ENCODE data around the gene C8B. TPM values are rescaled to one million over a fixed set of nuclear protein-coding genes. Genes with fewer than 3 reads are reported as not detected.

Gene C8B
- total RNA-seq, 1 experiment from 2014 or later: not detected

DNA sequence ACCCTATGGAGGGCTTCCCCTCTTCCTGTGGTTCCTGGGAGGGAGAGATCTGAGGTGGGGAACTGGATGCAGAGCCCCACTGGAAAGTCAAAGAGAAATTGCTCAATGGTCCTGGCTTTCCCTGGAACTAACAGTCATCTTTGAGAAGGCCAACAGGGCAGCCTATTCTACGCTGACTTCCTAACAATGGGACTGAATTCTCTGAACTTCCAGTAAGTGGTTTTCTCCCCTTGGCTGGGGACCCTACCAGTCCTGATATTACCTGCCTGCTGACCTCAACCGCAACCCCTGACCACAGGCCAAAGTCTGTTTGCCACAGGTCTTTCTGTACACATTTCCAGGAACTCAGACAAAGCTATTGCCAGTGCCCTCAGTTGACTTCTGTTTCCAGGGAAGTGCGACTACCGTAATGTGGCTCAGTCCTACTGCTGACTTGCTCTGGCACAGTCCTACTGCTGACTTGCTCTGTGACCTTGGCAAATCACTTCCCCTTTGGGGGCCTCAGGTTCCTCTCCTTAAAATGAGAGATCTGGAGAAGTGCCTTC is 55.3 kb downstream of the C8B start:
- no peak overlapping the region for H2BK5ac ChIP-seq (ENCODE audit: insufficient read length, low read length)
- H3K23me2 ChIP-seq (ENCODE audit: insufficient read length, low read depth, low read length, poor library complexity, severe bottlenecking): peaks cover 3% of the 10 kb centered on the region
- DNase-seq: no peak
- no peak overlapping the region for H4K8ac ChIP-seq (replicated peaks; ENCODE audit: insufficient read length, low read depth, low read length)
- no peak overlapping the region for H4K91ac ChIP-seq (ENCODE audit: insufficient read length, low read depth, low read length)
- H3K79me1 ChIP-seq (ENCODE audit: insufficient read depth, low read depth, low read length, poor library complexity, severe bottlenecking): no peaks in the 10 kb centered on the region
- no peak overlapping the region for H2BK15ac ChIP-seq (ENCODE audit: low read depth, low read length)
- H3K27me3 Mint-ChIP-seq (ENCODE audit: low read depth): peaks cover 7% of the 10 kb centered on the region
- H3K9me3 Mint-ChIP-seq: no peaks in the 10 kb centered on the region; a peak in 1 of 5 replicates
- H4K5ac ChIP-seq (ENCODE audit: insufficient read length, low read depth, low read length): no peak overlapping the region
- H3K27me3 ChIP-seq (ENCODE audit: insufficient read depth, low read length): no peaks in the 10 kb centered on the region
- no peaks in the 10 kb centered on the region for H3K36me3 Mint-ChIP-seq (ENCODE audit: insufficient read depth in 1 of 3, low read depth in 3 of 3)
- no peak overlapping the region for H2BK120ac ChIP-seq (ENCODE audit: low read depth, low read length, poor library complexity, severe bottlenecking)
- no peak overlapping the region for H2BK20ac ChIP-seq (ENCODE audit: low read depth, low read length, poor library complexity, severe bottlenecking)
- H2AFZ ChIP-seq (ENCODE audit: low read length): no peak overlapping the region
- H3K27ac ChIP-seq (ENCODE audit: insufficient read length, low read depth, low read length): no peak overlapping the region
- no peak overlapping the region for H3K4ac ChIP-seq (ENCODE audit: low read depth, low read length)
- H3K9me3 ChIP-seq (ENCODE audit: control insufficient read depth, low read depth, low read length): no peaks in the 10 kb centered on the region
- no peak overlapping the region for H3K27ac Mint-ChIP-seq
- H3T11ph ChIP-seq (ENCODE audit: low read length): no peak overlapping the region
- no peak overlapping the region for H3K9ac ChIP-seq (ENCODE audit: extremely low read depth, insufficient read length, low read length)
- H3K23ac ChIP-seq (ENCODE audit: insufficient read length, low read depth, low read length): no peak overlapping the region
- no peak overlapping the region for H3K56ac ChIP-seq (ENCODE audit: insufficient read length, low read depth, low read length)
- no peaks in the 10 kb centered on the region for H3K79me2 ChIP-seq (ENCODE audit: insufficient read depth, low read length)
- no CpG with 5 or more reads among the region's 4 CpGs for WGBS (ENCODE audit: extremely low coverage, insufficient read length, low lambda C conversion rate)
- no peak overlapping the region for H3K18ac ChIP-seq (ENCODE audit: insufficient read length, low read depth, low read length)
- no peaks in the 10 kb centered on the region for H4K20me1 ChIP-seq (ENCODE audit: control insufficient read depth, insufficient read depth, insufficient read length)
- no peak overlapping the region for H2AK5ac ChIP-seq (ENCODE audit: insufficient read length, low read length)
- no peak overlapping the region for H2BK12ac ChIP-seq (ENCODE audit: insufficient read length, low read depth, low read length)
- H3K4me3 Mint-ChIP-seq: no peak overlapping the region
- H3K4me1 Mint-ChIP-seq: no peaks in the 10 kb centered on the region
- no peaks in the 10 kb centered on the region for H3K4me1 ChIP-seq (ENCODE audit: insufficient read depth, low read length)
- TF ChIP-seq, protein P1, sequence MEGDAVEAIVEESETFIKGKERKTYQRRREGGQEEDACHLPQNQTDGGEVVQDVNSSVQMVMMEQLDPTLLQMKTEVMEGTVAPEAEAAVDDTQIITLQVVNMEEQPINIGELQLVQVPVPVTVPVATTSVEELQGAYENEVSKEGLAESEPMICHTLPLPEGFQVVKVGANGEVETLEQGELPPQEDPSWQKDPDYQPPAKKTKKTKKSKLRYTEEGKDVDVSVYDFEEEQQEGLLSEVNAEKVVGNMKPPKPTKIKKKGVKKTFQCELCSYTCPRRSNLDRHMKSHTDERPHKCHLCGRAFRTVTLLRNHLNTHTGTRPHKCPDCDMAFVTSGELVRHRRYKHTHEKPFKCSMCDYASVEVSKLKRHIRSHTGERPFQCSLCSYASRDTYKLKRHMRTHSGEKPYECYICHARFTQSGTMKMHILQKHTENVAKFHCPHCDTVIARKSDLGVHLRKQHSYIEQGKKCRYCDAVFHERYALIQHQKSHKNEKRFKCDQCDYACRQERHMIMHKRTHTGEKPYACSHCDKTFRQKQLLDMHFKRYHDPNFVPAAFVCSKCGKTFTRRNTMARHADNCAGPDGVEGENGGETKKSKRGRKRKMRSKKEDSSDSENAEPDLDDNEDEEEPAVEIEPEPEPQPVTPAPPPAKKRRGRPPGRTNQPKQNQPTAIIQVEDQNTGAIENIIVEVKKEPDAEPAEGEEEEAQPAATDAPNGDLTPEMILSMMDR (conservative IDR thresholded peaks at IDR 0.05): no peak
- H3K4me2 ChIP-seq (ENCODE audit: insufficient read depth, insufficient read length, low read length): no peak overlapping the region
- no peak overlapping the region for H3K14ac ChIP-seq (ENCODE audit: insufficient read depth, low read length)

Data from H9 (cell line).